Measurements from ENCODE around the gene FOSB. TPM values are rescaled to one million over a fixed set of nuclear protein-coding genes. Genes with fewer than 3 reads are reported as not detected.

Gene FOSB
- total RNA-seq, 4 donors from 2014 or later, result 0.60 to 4.9 (median 1.8) TPM

- Histone ChIP-seq H3K4me3 (peak overlapping the region; percentile 41 to 54 (median 48)), H3K27ac (peak overlapping the region; percentile 94 to 98 (median 96)), H3K36me3 (no peaks in the 10 kb centered on the region), H3K9me3 (no peaks in the 10 kb centered on the region), H3K4me1 (peaks cover 0 to 52% (median 10%) of the 10 kb centered on the region in 4 donors), H3K27me3 (no peaks in the 10 kb centered on the region)
- DNase-seq (ENCODE audit: low spot score in 2 of 2), result peak; percentile 48 to 66
- 19 to 22% methylated on average over 15 of the region's 15 CpGs for WGBS, 2 donors
- TF ChIP-seq POLR2A (IDR thresholded peaks at IDR 0.05), result no peak
- no peak for TF ChIP-seq CTCF (IDR thresholded peaks at IDR 0.05)
- TF ChIP-seq EP300 (IDR thresholded peaks at IDR 0.05), result no peak
Measured at GRCh38 chr19:45442778-45443461, 24.9 kb upstream of the FOSB start.

- WGBS, 2 donors, result 1% methylated on average over 43 to 49 of the region's 49 CpGs
- no peaks in the 10 kb centered on the region for H3K36me3 ChIP-seq
Measured at GRCh38 chr19:45443462-45444317, 24.1 kb upstream of the FOSB start.

GRCh38 chr19:45444318-45445041 is 23.3 kb upstream of the FOSB start:
- Histone ChIP-seq H3K4me1 (peaks cover 0 to 54% (median 10%) of the 10 kb centered on the region in 4 donors), H3K36me3 (no peaks in the 10 kb centered on the region), H3K4me3 (peak overlapping the region; percentile 41 to 54 (median 48)), H3K27ac (peak overlapping the region; percentile 94 to 98 (median 96)), H3K9me3 (no peaks in the 10 kb centered on the region), H3K27me3 (no peaks in the 10 kb centered on the region)
- WGBS, 2 donors, result 10 to 12% methylated on average over 31 to 37 of the region's 47 CpGs
- TF ChIP-seq CTCF (IDR thresholded peaks at IDR 0.05) (peak in 3 of 5 experiments; percentile 10 to 27 (median 10)), POLR2A (IDR thresholded peaks at IDR 0.05) (peak in 1 of 2 donors; percentile 56), EP300 (IDR thresholded peaks at IDR 0.05) (peak; percentile 64 to 77)
- DNase-seq (ENCODE audit: low spot score in 2 of 2), result peak; percentile 91 to 92

More at GRCh38 chr19:45443462-45444317, 24.1 kb upstream of the FOSB start:
- peak overlapping the region; percentile 94 to 98 (median 96) for H3K27ac ChIP-seq
- H3K27me3 ChIP-seq, result no peaks in the 10 kb centered on the region
- H3K4me1 ChIP-seq, result peaks cover 0 to 52% (median 10%) of the 10 kb centered on the region in 4 donors
- H3K9me3 ChIP-seq, result no peaks in the 10 kb centered on the region
- peak overlapping the region; percentile 41 to 54 (median 48) for H3K4me3 ChIP-seq
- peak; percentile 94 to 97 for DNase-seq (ENCODE audit: low spot score in 2 of 2)
- TF ChIP-seq EP300 (IDR thresholded peaks at IDR 0.05) (peak; percentile 97 to 98), CTCF (IDR thresholded peaks at IDR 0.05) (peak in 2 of 5 experiments; percentile 21 to 34), POLR2A (IDR thresholded peaks at IDR 0.05) (peak; percentile 64 to 75)

- Histone ChIP-seq H3K4me1 (peaks cover 0 to 57% (median 17%) of the 10 kb centered on the region in 4 donors), H3K27me3 (no peaks in the 10 kb centered on the region), H3K27ac (peak overlapping the region; percentile 94 to 98 (median 96)), H3K9me3 (no peaks in the 10 kb centered on the region), H3K36me3 (no peaks in the 10 kb centered on the region), H3K4me3 (no peak overlapping the region)
- WGBS, 2 donors, result 87 to 89% methylated on average over 4 of the region's 4 CpGs
- TF ChIP-seq CTCF (IDR thresholded peaks at IDR 0.05) (no peak), POLR2A (IDR thresholded peaks at IDR 0.05) (no peak), EP300 (IDR thresholded peaks at IDR 0.05) (no peak)
- no peak for DNase-seq (ENCODE audit: low spot score in 2 of 2)
Measured at GRCh38 chr19:45445139-45445538, 22.7 kb upstream of the FOSB start.

Measured in tibial nerve (tissue), 4 donors.